ENCODE data around the gene ZNF568. TPM values are rescaled to one million over a fixed set of nuclear protein-coding genes. Genes with fewer than 3 reads are reported as not detected.

Gene ZNF568
- total RNA-seq, 1 donor from 2014 or later: 23.0 TPM

- no peaks in the 10 kb centered on the region for H3K27me3 ChIP-seq (ENCODE audit: control insufficient read depth in 3 of 3, insufficient read depth in 3 of 3, low read length in 3 of 3)
- no peak overlapping the region for H3K9ac ChIP-seq (ENCODE audit: low read depth in 1 of 3, low read length in 3 of 3)
- no peaks in the 10 kb centered on the region for H3K4me1 ChIP-seq (ENCODE audit: control insufficient read depth in 3 of 3, insufficient read depth in 3 of 3, low read length in 3 of 3)
- H3K27ac ChIP-seq (ENCODE audit: low read depth, low read length): no peak overlapping the region
- peak overlapping the region in 1 of 3 donors; percentile 16 for H3K4me3 ChIP-seq (ENCODE audit: low read length in 3 of 3)
- H3K9me3 ChIP-seq (ENCODE audit: control insufficient read depth in 3 of 3, low read length in 3 of 3): peaks cover 9 to 42% (median 19%) of the 10 kb centered on the region in 3 donors
- peaks cover 30 to 51% (median 44%) of the 10 kb centered on the region in 3 donors for H3K36me3 ChIP-seq (ENCODE audit: control insufficient read depth in 3 of 3, insufficient read depth in 3 of 3, low read length in 3 of 3)
Observed at GRCh38 chr19:36950335-36951119, 34.4 kb downstream of the ZNF568 start.

- peaks cover 0 to 4% (median 4%) of the 10 kb centered on the region in 3 donors for H3K36me3 ChIP-seq (ENCODE audit: control insufficient read depth in 3 of 3, insufficient read depth in 3 of 3, low read length in 3 of 3)
- H3K27ac ChIP-seq (ENCODE audit: low read depth, low read length): no peak overlapping the region
- no peak overlapping the region for H3K4me3 ChIP-seq (ENCODE audit: low read length in 3 of 3)
- no peak overlapping the region for H3K9ac ChIP-seq (ENCODE audit: low read depth in 1 of 3, low read length in 3 of 3)
- H3K9me3 ChIP-seq (ENCODE audit: control insufficient read depth in 3 of 3, low read length in 3 of 3): peaks cover 0 to 3% (median 2%) of the 10 kb centered on the region in 3 donors
- H3K4me1 ChIP-seq (ENCODE audit: control insufficient read depth in 3 of 3, insufficient read depth in 3 of 3, low read length in 3 of 3): peaks cover 0 to 6% (median 0%) of the 10 kb centered on the region in 3 donors
- H3K27me3 ChIP-seq (ENCODE audit: control insufficient read depth in 3 of 3, insufficient read depth in 3 of 3, low read length in 3 of 3): no peaks in the 10 kb centered on the region
Observed at GRCh38 chr19:36962346-36962745, 46.2 kb downstream of the ZNF568 start.

- H3K9me3 ChIP-seq (ENCODE audit: control insufficient read depth in 3 of 3, low read length in 3 of 3): peaks cover 0 to 3% (median 2%) of the 10 kb centered on the region in 3 donors
- no peaks in the 10 kb centered on the region for H3K27me3 ChIP-seq (ENCODE audit: control insufficient read depth in 3 of 3, insufficient read depth in 3 of 3, low read length in 3 of 3)
- H3K36me3 ChIP-seq (ENCODE audit: control insufficient read depth in 3 of 3, insufficient read depth in 3 of 3, low read length in 3 of 3): peaks cover 0 to 4% (median 4%) of the 10 kb centered on the region in 3 donors
- H3K27ac ChIP-seq (ENCODE audit: low read depth, low read length): peak overlapping the region; percentile 78
- H3K4me1 ChIP-seq (ENCODE audit: control insufficient read depth in 3 of 3, insufficient read depth in 3 of 3, low read length in 3 of 3): peaks cover 0 to 6% (median 0%) of the 10 kb centered on the region in 3 donors
- H3K4me3 ChIP-seq (ENCODE audit: low read length in 3 of 3): peak overlapping the region in 1 of 3 donors; percentile 23
- peak overlapping the region in 1 of 3 donors; percentile 12 for H3K9ac ChIP-seq (ENCODE audit: low read depth in 1 of 3, low read length in 3 of 3)
Observed at GRCh38 chr19:36963280-36963679, 47.1 kb downstream of the ZNF568 start.

- peak overlapping the region; percentile 71 for H3K27ac ChIP-seq (ENCODE audit: low read depth, low read length)
- H3K4me1 ChIP-seq (ENCODE audit: control insufficient read depth in 3 of 3, insufficient read depth in 3 of 3, low read length in 3 of 3): peaks cover 6 to 12% (median 11%) of the 10 kb centered on the region in 3 donors
- H3K9ac ChIP-seq (ENCODE audit: low read depth in 1 of 3, low read length in 3 of 3): peak overlapping the region; percentile 69 to 81 (median 74)
- H3K27me3 ChIP-seq (ENCODE audit: control insufficient read depth in 3 of 3, insufficient read depth in 3 of 3, low read length in 3 of 3): no peaks in the 10 kb centered on the region
- peaks cover 0 to under 1% (median 0%) of the 10 kb centered on the region in 3 donors for H3K9me3 ChIP-seq (ENCODE audit: control insufficient read depth in 3 of 3, low read length in 3 of 3)
- peak overlapping the region; percentile 88 to 93 (median 89) for H3K4me3 ChIP-seq (ENCODE audit: low read length in 3 of 3)
- peaks cover 2 to 7% (median 3%) of the 10 kb centered on the region in 3 donors for H3K36me3 ChIP-seq (ENCODE audit: control insufficient read depth in 3 of 3, insufficient read depth in 3 of 3, low read length in 3 of 3)
Observed at GRCh38 chr19:36972571-36972970, 56.4 kb downstream of the ZNF568 start.

- Histone ChIP-seq H3K9ac (ENCODE audit: low read depth in 1 of 3, low read length in 3 of 3) (peak overlapping the region; percentile 69 to 81 (median 74)), H3K9me3 (ENCODE audit: control insufficient read depth in 3 of 3, low read length in 3 of 3) (peaks cover 0 to 2% (median 0%) of the 10 kb centered on the region in 3 donors), H3K4me3 (ENCODE audit: low read length in 3 of 3) (peak overlapping the region; percentile 88 to 93 (median 89)), H3K36me3 (ENCODE audit: control insufficient read depth in 3 of 3, insufficient read depth in 3 of 3, low read length in 3 of 3) (peaks cover 6 to 13% (median 9%) of the 10 kb centered on the region in 3 donors), H3K27me3 (ENCODE audit: control insufficient read depth in 3 of 3, insufficient read depth in 3 of 3, low read length in 3 of 3) (no peaks in the 10 kb centered on the region), H3K4me1 (ENCODE audit: control insufficient read depth in 3 of 3, insufficient read depth in 3 of 3, low read length in 3 of 3) (peaks cover 6 to 12% (median 11%) of the 10 kb centered on the region in 3 donors), H3K27ac (ENCODE audit: low read depth, low read length) (peak overlapping the region; percentile 71)
Observed at GRCh38 chr19:36973021-36973843, 57.1 kb downstream of the ZNF568 start.

- Histone ChIP-seq H3K4me1 (ENCODE audit: control insufficient read depth in 3 of 3, insufficient read depth in 3 of 3, low read length in 3 of 3) (peaks cover 6 to 12% (median 11%) of the 10 kb centered on the region in 3 donors), H3K4me3 (ENCODE audit: low read length in 3 of 3) (peak overlapping the region; percentile 88 to 93 (median 89)), H3K9ac (ENCODE audit: low read depth in 1 of 3, low read length in 3 of 3) (peak overlapping the region; percentile 69 to 81 (median 74)), H3K9me3 (ENCODE audit: control insufficient read depth in 3 of 3, low read length in 3 of 3) (peaks cover 0 to 2% (median 0%) of the 10 kb centered on the region in 3 donors), H3K27me3 (ENCODE audit: control insufficient read depth in 3 of 3, insufficient read depth in 3 of 3, low read length in 3 of 3) (no peaks in the 10 kb centered on the region), H3K36me3 (ENCODE audit: control insufficient read depth in 3 of 3, insufficient read depth in 3 of 3, low read length in 3 of 3) (peaks cover 8 to 15% (median 10%) of the 10 kb centered on the region in 3 donors), H3K27ac (ENCODE audit: low read depth, low read length) (peak overlapping the region; percentile 71)
Observed at GRCh38 chr19:36973844-36974195, 57.7 kb downstream of the ZNF568 start.

- Histone ChIP-seq H3K27me3 (ENCODE audit: control insufficient read depth in 3 of 3, insufficient read depth in 3 of 3, low read length in 3 of 3) (no peaks in the 10 kb centered on the region), H3K27ac (ENCODE audit: low read depth, low read length) (no peak overlapping the region), H3K4me1 (ENCODE audit: control insufficient read depth in 3 of 3, insufficient read depth in 3 of 3, low read length in 3 of 3) (no peaks in the 10 kb centered on the region), H3K9me3 (ENCODE audit: control insufficient read depth in 3 of 3, low read length in 3 of 3) (peaks cover 3 to 4% (median 3%) of the 10 kb centered on the region in 3 donors), H3K36me3 (ENCODE audit: control insufficient read depth in 3 of 3, insufficient read depth in 3 of 3, low read length in 3 of 3) (peaks cover 6 to 16% (median 8%) of the 10 kb centered on the region in 3 donors), H3K4me3 (ENCODE audit: low read length in 3 of 3) (no peak overlapping the region), H3K9ac (ENCODE audit: low read depth in 1 of 3, low read length in 3 of 3) (no peak overlapping the region)
Observed at GRCh38 chr19:36986131-36986530, 70.0 kb downstream of the ZNF568 start.

- H3K9me3 ChIP-seq (ENCODE audit: control insufficient read depth in 3 of 3, low read length in 3 of 3): peaks cover 3 to 4% (median 3%) of the 10 kb centered on the region in 3 donors
- no peak overlapping the region for H3K27ac ChIP-seq (ENCODE audit: low read depth, low read length)
- H3K36me3 ChIP-seq (ENCODE audit: control insufficient read depth in 3 of 3, insufficient read depth in 3 of 3, low read length in 3 of 3): peaks cover 6 to 19% (median 11%) of the 10 kb centered on the region in 3 donors
- H3K4me3 ChIP-seq (ENCODE audit: low read length in 3 of 3): no peak overlapping the region
- H3K27me3 ChIP-seq (ENCODE audit: control insufficient read depth in 3 of 3, insufficient read depth in 3 of 3, low read length in 3 of 3): no peaks in the 10 kb centered on the region
- H3K9ac ChIP-seq (ENCODE audit: low read depth in 1 of 3, low read length in 3 of 3): no peak overlapping the region
- H3K4me1 ChIP-seq (ENCODE audit: control insufficient read depth in 3 of 3, insufficient read depth in 3 of 3, low read length in 3 of 3): no peaks in the 10 kb centered on the region
Observed at GRCh38 chr19:36986601-36987000, 70.5 kb downstream of the ZNF568 start.

- peaks cover 6 to 22% (median 14%) of the 10 kb centered on the region in 3 donors for H3K36me3 ChIP-seq (ENCODE audit: control insufficient read depth in 3 of 3, insufficient read depth in 3 of 3, low read length in 3 of 3)
- no peak overlapping the region for H3K9ac ChIP-seq (ENCODE audit: low read depth in 1 of 3, low read length in 3 of 3)
- no peaks in the 10 kb centered on the region for H3K4me1 ChIP-seq (ENCODE audit: control insufficient read depth in 3 of 3, insufficient read depth in 3 of 3, low read length in 3 of 3)
- no peaks in the 10 kb centered on the region for H3K27me3 ChIP-seq (ENCODE audit: control insufficient read depth in 3 of 3, insufficient read depth in 3 of 3, low read length in 3 of 3)
- H3K4me3 ChIP-seq (ENCODE audit: low read length in 3 of 3): no peak overlapping the region
- no peak overlapping the region for H3K27ac ChIP-seq (ENCODE audit: low read depth, low read length)
- H3K9me3 ChIP-seq (ENCODE audit: control insufficient read depth in 3 of 3, low read length in 3 of 3): peaks cover 3 to 4% (median 3%) of the 10 kb centered on the region in 3 donors
Observed at GRCh38 chr19:36987091-36987490, 71.0 kb downstream of the ZNF568 start.
